Daoy (cell line): ENCODE results near the gene HCRTR1. TPM values are rescaled to one million over a fixed set of nuclear protein-coding genes. Genes with fewer than 3 reads are reported as not detected.

Experiments used
- DNase-seq: peaks from one replicate; pipeline ENCODE4 v3.0.0-alpha.2; 2015; ENCODE audit warnings: low read depth
- total RNA-seq: library from RNA; depleted of rRNA; stranded (reverse); fragments of >200 nt; shearing (Covaris generic); gene quantifications from 2 replicates; pipeline ENCODE4 v1.2.3, GENCODE V29; 2014

The HCRTR1 gene
- total RNA-seq, 1 experiment from 2014 or later = not detected

DNA sequence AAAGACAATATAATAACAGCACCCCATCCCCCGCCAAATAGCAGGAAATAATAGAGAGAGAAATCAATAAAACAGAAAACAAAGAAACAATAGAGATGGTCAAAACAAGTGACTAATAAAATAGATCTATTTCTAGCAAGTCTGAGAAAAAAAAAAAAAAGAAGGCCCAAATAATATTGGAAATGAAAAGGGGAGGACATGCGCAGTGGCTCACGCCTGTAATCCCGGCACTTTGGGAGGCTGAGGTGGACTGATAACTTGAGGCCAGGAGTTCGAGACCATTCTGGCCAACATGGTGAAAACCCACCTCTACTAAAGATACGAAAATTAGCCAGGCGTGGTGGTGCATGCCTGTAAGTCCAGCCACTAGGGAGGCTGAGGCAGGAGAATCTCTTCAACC is 18.5 kb upstream of the HCRTR1 start:
- DNase-seq = no peak

DNA sequence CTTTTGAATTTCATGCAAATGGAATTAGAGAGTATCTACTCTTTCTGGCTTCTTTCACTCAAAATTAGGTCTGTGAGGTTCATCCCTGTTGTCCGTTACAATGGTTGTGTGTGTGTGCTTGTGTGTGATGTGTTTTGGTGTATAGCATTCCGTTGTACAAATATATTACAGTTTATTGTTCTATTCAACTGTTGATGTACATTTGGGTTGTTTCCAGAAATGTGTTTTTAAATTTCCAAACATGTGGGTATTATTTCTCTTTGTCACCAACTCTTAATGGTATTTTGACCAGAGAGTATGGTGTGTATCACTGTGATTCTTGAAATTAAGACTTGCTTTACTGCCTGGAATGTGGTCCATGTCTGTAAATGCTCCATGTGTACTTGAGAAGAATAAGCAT is 16.8 kb upstream of the HCRTR1 start:
- DNase-seq = no peak

DNA sequence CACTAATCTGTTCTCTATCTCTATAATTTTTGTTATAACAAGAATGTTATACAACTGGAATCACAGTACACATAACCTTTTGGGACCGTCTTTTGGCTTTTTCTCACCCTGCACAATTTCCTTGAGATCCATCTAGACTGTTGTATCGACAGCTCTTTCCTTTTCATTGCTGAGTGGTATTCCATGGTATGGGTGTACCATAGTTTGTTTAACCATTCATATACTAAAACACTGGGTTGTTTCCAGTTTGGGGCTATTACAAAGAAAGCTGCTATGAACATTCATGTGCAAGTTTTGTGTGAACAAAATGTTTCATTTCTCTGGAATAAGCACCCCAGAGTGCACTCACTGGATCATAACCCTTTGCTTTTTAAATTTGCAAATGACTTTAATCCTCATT is 15.4 kb upstream of the HCRTR1 start:
- no peak for DNase-seq

- DNase-seq = peak; percentile 77
These were observed 11.5 kb upstream of the HCRTR1 start for GRCh38 chr1:31605908-31606427.

DNA sequence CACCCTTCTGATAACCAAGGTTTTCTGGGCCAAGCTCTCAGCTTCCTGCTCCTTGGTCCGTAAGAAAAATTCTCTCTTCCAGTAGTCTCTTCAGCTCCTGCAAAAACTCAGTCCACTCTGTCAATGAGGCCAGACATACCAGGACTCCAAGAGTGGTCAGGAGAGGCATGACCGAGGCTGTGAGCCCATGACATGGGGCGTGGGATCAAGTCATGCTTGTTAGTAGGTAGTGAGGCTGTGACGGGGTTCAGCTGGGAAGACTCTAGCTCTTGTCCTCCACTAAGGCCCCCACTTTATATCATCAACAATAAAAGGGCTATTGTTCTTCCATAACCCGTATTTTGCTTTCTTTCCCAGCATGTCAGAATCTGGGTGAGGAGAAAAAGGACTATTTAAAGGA is 10.1 kb upstream of the HCRTR1 start:
- DNase-seq = no peak

DNA sequence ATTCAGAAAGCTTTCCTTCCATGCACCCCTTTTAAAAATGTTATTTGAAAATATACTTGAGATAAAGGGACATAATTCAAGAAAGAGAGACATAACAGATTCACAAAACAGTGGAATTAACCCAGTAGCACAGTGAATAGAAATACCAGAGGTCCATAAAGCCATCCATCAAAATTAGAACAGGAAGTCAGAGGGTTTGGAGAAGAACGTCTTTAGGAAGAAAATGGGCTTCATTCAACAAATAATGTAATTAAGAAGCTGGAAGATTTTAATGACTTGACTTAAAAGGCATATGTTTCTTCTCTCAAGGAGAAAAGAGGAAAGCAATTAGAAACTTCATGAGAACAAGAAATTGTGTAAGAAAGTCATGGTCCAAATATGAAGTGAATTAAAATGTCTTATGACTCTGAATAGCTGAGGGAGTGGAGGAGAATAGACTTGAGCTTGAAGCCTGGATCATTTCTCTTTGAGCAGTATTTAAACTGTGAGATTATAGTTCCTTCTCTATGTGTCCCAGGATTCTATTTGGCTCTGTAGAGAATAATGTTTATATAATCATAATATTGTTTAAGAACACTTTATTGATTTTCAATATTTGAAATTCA is 7.9 kb upstream of the HCRTR1 start:
- no peak for DNase-seq

- DNase-seq = no peak
These were observed 3.0 kb upstream of the HCRTR1 start for GRCh38 chr1:31614414-31615005.

GRCh38 chr1:31615414-31615813 is 2.1 kb upstream of the HCRTR1 start:
- no peak for DNase-seq

GRCh38 chr1:31615939-31616338 is 1.6 kb upstream of the HCRTR1 start:
- DNase-seq = no peak

GRCh38 chr1:31617916-31618746 is 642 bp downstream of the HCRTR1 start:
- peak; percentile 68 for DNase-seq

GRCh38 chr1:31618916-31619846 is 1.7 kb downstream of the HCRTR1 start:
- no peak for DNase-seq

DNA sequence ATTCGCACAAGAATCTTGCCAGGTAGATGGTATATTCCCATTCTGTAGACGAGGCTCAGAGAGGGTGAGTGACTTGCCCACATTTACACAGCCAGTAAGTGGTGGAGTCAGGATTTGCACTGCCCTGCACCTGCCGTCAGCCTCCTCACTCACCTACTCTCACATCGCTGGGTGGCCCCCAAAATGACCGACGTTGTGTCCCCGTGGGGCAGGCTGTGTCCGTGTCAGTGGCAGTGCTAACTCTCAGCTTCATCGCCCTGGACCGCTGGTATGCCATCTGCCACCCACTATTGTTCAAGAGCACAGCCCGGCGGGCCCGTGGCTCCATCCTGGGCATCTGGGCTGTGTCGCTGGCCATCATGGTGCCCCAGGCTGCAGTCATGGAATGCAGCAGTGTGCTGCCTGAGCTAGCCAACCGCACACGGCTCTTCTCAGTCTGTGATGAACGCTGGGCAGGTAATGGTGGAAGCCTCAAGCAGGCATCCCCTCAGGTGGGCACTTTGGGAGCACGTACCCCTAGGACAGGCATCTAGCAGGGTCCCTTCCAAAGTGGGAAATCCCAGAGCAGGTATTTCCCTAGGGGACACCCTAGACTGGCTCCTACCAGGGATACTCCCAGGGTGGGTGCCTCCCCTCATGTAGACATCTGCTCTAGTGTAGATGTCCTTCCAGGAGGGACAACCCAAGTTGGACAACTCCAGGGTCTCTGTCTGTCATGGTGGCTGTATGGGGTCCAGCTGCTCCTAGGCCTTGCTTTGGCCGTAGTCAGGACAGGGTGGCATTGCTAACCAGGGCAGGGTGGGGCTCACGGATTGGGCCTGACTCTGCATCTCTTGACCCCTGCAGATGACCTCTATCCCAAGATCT is 3.4 kb downstream of the HCRTR1 start:
- DNase-seq = no peak

GRCh38 chr1:31621498-31621820 is 4.0 kb downstream of the HCRTR1 start:
- DNase-seq = no peak

DNA sequence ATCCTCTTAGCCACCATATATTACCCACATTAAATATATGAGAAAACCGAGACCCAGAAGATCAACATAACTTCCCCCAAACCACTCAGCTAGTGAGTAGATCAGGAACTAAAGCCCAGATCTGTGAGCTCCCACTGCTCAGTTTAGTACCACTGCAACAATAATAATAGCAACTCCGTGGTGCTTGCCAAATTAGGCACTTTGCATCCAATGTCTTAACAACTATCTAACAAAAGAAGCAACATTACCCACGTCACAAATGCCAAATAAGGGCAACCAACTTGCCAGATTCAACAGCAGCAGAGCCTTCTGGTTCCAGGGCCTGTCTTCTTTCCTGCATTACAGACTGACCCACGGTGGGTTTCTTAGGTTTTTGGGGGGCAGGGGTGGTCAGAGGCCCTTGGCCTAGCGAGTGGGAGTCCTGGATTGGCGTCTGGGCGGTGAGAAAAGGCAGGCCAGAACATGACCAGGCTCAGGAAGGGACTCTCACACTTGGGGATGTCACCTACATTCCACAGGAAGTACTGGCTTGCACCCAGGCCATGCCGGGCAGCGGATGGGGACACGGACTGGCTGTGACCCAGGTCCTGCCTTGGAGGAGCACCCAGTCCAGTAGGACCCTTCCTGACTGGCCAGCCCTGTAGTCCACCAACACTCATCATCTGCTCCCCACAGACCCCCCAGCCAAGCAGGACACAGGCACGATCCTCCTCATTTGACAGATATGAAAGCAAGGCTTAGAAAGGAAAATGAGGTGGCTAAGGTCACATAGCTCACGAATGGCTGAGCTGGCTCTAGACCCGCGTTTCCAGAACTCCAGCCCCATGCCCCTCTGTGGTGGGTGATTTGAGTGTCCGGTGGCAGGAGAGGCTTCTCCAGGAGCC is 4.6 kb downstream of the HCRTR1 start:
- no peak for DNase-seq

GRCh38 chr1:31623365-31623764 is 5.9 kb downstream of the HCRTR1 start:
- DNase-seq = no peak

GRCh38 chr1:31624309-31624708 is 6.8 kb downstream of the HCRTR1 start:
- DNase-seq = no peak

DNA sequence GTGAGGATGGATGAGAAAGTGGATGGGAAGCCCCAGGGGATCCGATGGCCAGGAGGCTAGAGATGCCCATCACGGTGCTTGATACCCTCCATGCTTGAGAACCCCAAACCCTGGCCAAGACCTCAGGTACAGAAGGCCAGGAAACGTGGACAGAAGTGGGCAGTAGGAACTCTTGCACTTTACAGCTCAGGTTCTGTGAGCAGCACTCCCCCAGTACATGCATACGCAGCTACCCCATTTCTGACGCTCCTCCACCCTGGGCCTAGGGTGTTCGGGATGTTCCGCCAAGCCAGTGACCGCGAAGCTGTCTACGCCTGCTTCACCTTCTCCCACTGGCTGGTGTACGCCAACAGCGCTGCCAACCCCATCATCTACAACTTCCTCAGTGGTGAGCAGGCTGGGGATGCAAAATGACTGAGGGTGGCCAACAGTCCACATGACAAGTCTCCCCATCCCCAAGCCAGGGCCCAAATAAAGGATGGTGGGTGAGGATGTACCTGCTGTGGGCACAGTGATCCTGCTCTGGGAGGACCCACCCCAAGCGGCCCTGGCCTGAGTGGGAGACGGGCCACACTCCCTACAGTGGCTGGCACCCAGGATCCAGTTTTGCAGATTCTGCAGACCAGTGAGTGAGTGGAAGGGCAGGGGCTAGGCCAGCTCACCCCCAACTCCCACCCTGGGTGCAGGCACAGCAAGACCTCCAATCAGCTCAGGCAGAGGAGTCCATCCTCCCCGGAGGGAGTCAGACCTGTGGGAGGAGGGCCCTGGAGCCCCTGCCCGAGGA is 7.4 kb downstream of the HCRTR1 start:
- DNase-seq = no peak

GRCh38 chr1:31625561-31626222 is 8.2 kb downstream of the HCRTR1 start:
- peak; percentile 30 for DNase-seq
